NT2/D1 (cell line): ENCODE data around the gene LRP6.

Experiments
- SUZ12 ChIP-seq: IDR thresholded peaks from 2 replicates; pipeline ENCODE4 v1.6.1; 2011; ENCODE audit not compliant: insufficient read length, insufficient read depth; ENCODE audit errors: extremely low read depth
- YY1 ChIP-seq: IDR thresholded peaks from 2 replicates; pipeline ENCODE4 v1.6.1; 2011; ENCODE audit not compliant: insufficient read length, insufficient read depth
- ZNF274 ChIP-seq: IDR thresholded peaks from 2 replicates; pipeline ENCODE4 v1.6.1; 2011; ENCODE audit warnings: mild to moderate bottlenecking, low read depth, low read length

DNA sequence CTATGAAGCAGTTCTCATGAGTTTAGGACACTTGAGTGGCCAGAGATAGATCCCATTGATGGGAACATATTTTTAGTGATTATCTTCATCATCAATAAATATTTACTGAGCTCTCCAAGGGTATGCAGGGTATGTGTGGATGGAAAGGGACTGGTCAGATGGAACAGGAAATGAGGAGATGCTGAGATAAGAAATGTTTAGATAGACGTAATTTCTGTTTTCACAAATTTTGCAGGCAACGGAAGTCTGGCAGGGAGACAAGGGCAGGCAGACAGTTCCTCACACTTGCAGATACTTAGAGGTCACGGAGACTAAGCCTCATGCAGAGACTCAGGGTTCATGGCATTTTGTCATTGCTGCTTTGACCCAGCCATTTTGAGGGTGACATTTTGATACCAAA lies 171.8 kb downstream of the LRP6 start:
- TF ChIP-seq ZNF274 (no peak), YY1 (no peak), SUZ12 (no peak)
